A549 (cell line): Measurements from ENCODE around the gene PRSS53.

Experiments
- BCL3 ChIP-seq: fragments of >200 bp; sonication (Bioruptor Twin); formaldehyde crosslinking; IDR thresholded peaks from 3 replicates; pipeline ENCODE4 v1.6.1; 2016
- CTCF ChIP-seq: fragments of >200 bp; sonication (Bioruptor Twin); formaldehyde crosslinking; IDR thresholded peaks from 3 replicates; pipeline ENCODE4 v1.5.1; 2016
- NPAS2 ChIP-seq: fragments of 250-450 bp; sonication (Bioruptor Pico); IDR thresholded peaks from 2 replicates; pipeline ENCODE4 v1.8.0; 2022; ENCODE audit warnings: mild to moderate bottlenecking, moderate library complexity, borderline replicate concordance
- POLR2A ChIP-seq: IDR thresholded peaks from 2 replicates; pipeline ENCODE4 v1.6.1; 2012; ENCODE audit warnings: mild to moderate bottlenecking, low read length
- RARB ChIP-seq: fragments of 250-450 bp; sonication (Bioruptor Pico); IDR thresholded peaks from 2 replicates; pipeline ENCODE4 v1.8.0; 2021; ENCODE audit warnings: mild to moderate bottlenecking, moderate library complexity
- REST ChIP-seq: fragments of 200-600 bp; sonication (generic); IDR thresholded peaks from 2 replicates; pipeline ENCODE4 v1.6.1; 2016; ENCODE audit warnings: antibody characterized with exemption, mild to moderate bottlenecking, moderate library complexity

- TF ChIP-seq BCL3 (no peak), CTCF (no peak), RARB (no peak), REST (no peak), NPAS2 (no peak), POLR2A (no peak; the same call in none of the 2 replicates)
These were observed 54.8 kb downstream of the PRSS53 start for GRCh38 chr16:31033709-31034492.
